ENCODE measurements around the gene HRH3.

HRH3 gene

DNA sequence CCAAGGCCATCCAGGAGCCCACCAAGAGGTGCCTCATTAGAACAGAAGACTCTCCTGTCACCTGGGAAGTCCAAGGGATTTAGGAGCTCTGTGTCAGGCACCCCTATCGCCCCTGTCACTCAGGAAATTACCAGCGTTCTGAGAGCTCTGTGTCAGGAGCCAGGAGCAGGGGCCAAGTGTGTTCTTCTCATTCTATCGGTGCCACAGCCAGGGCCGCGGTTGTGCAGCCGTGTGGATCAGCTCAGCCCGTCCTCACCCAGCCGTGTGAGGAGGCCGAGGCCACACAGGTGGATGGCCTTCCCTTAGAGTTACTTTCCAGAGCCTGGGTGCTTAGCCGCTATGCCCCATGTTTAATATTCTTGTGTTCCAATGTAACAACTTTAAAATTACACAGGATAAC lies 27.4 kb downstream of the HRH3 start:
- TF ChIP-seq YY1 (IDR thresholded peaks at IDR 0.05; ENCODE audit: low read depth) (no peak), TCF12 (IDR thresholded peaks at IDR 0.05; ENCODE audit: low read depth) (no peak), CREB1 (IDR thresholded peaks at IDR 0.05; ENCODE audit: low read depth) (no peak), FOXM1 (IDR thresholded peaks at IDR 0.05; ENCODE audit: borderline replicate concordance, low read depth) (no peak), EP300 (IDR thresholded peaks at IDR 0.05; ENCODE audit: borderline replicate concordance) (no peak), TEAD4 (IDR thresholded peaks at IDR 0.05) (no peak), EGR1 (IDR thresholded peaks at IDR 0.05) (no peak), ZBTB7A (IDR thresholded peaks at IDR 0.05; ENCODE audit: low read depth) (no peak), CEBPB (IDR thresholded peaks at IDR 0.05) (no peak), TAF1 (IDR thresholded peaks at IDR 0.05; ENCODE audit: low read depth) (no peak), NFIC (IDR thresholded peaks at IDR 0.05) (no peak), RAD21 (IDR thresholded peaks at IDR 0.05; ENCODE audit: low read depth) (no peak)
- TF ChIP-seq, protein P1, sequence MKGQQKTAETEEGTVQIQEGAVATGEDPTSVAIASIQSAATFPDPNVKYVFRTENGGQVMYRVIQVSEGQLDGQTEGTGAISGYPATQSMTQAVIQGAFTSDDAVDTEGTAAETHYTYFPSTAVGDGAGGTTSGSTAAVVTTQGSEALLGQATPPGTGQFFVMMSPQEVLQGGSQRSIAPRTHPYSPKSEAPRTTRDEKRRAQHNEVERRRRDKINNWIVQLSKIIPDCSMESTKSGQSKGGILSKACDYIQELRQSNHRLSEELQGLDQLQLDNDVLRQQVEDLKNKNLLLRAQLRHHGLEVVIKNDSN (IDR thresholded peaks at IDR 0.05): no peak
- TF ChIP-seq, protein P2, sequence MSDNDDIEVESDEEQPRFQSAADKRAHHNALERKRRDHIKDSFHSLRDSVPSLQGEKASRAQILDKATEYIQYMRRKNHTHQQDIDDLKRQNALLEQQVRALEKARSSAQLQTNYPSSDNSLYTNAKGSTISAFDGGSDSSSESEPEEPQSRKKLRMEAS (IDR thresholded peaks at IDR 0.05): no peak
- TF ChIP-seq, protein P3, sequence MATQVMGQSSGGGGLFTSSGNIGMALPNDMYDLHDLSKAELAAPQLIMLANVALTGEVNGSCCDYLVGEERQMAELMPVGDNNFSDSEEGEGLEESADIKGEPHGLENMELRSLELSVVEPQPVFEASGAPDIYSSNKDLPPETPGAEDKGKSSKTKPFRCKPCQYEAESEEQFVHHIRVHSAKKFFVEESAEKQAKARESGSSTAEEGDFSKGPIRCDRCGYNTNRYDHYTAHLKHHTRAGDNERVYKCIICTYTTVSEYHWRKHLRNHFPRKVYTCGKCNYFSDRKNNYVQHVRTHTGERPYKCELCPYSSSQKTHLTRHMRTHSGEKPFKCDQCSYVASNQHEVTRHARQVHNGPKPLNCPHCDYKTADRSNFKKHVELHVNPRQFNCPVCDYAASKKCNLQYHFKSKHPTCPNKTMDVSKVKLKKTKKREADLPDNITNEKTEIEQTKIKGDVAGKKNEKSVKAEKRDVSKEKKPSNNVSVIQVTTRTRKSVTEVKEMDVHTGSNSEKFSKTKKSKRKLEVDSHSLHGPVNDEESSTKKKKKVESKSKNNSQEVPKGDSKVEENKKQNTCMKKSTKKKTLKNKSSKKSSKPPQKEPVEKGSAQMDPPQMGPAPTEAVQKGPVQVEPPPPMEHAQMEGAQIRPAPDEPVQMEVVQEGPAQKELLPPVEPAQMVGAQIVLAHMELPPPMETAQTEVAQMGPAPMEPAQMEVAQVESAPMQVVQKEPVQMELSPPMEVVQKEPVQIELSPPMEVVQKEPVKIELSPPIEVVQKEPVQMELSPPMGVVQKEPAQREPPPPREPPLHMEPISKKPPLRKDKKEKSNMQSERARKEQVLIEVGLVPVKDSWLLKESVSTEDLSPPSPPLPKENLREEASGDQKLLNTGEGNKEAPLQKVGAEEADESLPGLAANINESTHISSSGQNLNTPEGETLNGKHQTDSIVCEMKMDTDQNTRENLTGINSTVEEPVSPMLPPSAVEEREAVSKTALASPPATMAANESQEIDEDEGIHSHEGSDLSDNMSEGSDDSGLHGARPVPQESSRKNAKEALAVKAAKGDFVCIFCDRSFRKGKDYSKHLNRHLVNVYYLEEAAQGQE (IDR thresholded peaks at IDR 0.05; ENCODE audit: low read depth): no peak

DNA sequence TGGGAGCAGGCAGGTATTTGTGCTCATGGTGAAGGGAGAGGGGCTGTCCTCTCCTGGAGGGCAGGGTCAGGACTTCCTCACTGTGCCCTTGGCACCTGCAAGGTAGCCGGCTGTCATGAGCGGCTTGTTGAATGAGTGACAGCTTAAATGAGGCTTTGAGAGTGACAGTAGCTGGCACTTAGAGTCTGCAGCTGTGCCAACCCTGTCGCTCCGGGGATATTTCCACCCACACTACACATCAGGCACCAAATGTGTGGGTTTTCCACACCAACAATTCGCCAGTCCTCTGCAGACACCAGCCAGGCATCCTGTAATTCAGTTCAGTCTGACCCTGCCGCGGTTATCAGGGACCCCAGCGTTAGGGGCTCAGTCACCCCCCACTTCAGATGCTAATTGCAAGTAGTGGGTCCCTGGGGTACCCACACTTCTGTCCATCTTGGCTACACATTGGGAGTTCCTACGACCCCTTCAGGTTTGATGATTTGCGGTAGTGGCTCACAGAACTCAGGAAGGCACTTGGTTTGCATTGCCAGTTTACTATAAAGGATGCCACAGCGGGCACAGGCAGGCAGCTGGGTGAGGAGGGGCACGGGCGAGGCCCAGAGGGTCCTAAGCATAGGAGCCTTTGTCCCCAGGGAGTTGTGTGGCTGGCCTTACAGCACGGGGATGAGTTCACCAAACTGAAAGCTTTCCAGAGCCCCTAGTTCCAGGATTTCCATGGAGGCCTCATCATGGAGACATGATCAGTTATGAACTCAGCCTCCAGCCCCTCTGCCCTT lies 28.1 kb downstream of the HRH3 start:
- TF ChIP-seq, protein P2 (IDR thresholded peaks at IDR 0.05): no peak
- TF ChIP-seq, protein P3 (IDR thresholded peaks at IDR 0.05; ENCODE audit: low read depth): no peak
- TF ChIP-seq ZBTB7A (IDR thresholded peaks at IDR 0.05; ENCODE audit: low read depth) (no peak), YY1 (IDR thresholded peaks at IDR 0.05; ENCODE audit: low read depth) (no peak), TCF12 (IDR thresholded peaks at IDR 0.05; ENCODE audit: low read depth) (no peak), EGR1 (IDR thresholded peaks at IDR 0.05) (no peak), EP300 (IDR thresholded peaks at IDR 0.05; ENCODE audit: borderline replicate concordance) (no peak), RAD21 (IDR thresholded peaks at IDR 0.05; ENCODE audit: low read depth) (no peak), TAF1 (IDR thresholded peaks at IDR 0.05; ENCODE audit: low read depth) (no peak), TEAD4 (IDR thresholded peaks at IDR 0.05) (no peak), CEBPB (IDR thresholded peaks at IDR 0.05) (no peak), CREB1 (IDR thresholded peaks at IDR 0.05; ENCODE audit: low read depth) (no peak), FOXM1 (IDR thresholded peaks at IDR 0.05; ENCODE audit: borderline replicate concordance, low read depth) (no peak), NFIC (IDR thresholded peaks at IDR 0.05) (no peak)
- TF ChIP-seq, protein P1 (IDR thresholded peaks at IDR 0.05): no peak

DNA sequence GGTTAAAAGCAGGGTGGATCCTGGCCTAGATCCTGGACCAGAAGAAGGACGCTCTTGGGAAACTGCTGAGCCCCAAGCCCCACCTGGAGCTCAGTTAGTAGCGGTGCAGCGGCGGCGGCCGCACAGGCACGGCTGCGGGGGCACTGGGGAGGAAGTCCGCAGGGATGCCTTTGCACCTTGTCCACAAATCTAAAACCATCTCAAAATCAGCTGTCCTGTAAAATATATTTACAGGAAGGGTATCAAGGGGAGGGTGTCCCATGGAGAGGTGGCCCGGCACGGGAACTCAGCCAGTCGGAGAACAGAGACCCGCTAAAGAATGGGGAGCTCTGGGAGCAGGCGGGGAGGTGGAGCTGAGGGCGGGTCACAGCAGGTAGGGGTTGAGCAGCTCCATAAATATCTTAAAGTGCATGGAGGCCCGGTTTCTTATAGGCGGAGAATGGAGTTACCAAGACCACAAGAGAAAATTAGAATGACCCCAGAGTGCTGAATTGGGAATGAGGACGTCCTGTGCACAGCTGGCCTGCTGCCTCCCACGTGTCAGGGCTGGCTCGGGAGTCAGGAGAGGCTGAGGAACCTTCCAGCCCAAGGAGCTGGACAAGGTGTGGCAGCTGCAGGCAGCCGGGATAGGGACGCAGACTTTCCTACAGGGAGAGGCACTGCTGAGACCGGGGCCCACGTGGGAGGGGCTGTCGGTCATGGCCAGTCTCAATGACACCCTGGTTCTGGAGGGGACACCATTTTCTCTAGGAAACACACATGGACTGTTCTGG lies 29.3 kb downstream of the HRH3 start:
- no peak for TF ChIP-seq YY1 (IDR thresholded peaks at IDR 0.05; ENCODE audit: low read depth)
- TF ChIP-seq CREB1 (IDR thresholded peaks at IDR 0.05; ENCODE audit: low read depth): no peak
- TF ChIP-seq TEAD4 (IDR thresholded peaks at IDR 0.05): no peak
- TF ChIP-seq FOXM1 (IDR thresholded peaks at IDR 0.05; ENCODE audit: borderline replicate concordance, low read depth): no peak
- TF ChIP-seq, protein P1 (IDR thresholded peaks at IDR 0.05): no peak
- no peak for TF ChIP-seq NFIC (IDR thresholded peaks at IDR 0.05)
- no peak for TF ChIP-seq EGR1 (IDR thresholded peaks at IDR 0.05)
- TF ChIP-seq RAD21 (IDR thresholded peaks at IDR 0.05; ENCODE audit: low read depth): no peak
- TF ChIP-seq, protein P2 (IDR thresholded peaks at IDR 0.05): no peak
- TF ChIP-seq TCF12 (IDR thresholded peaks at IDR 0.05; ENCODE audit: low read depth): no peak
- no peak for TF ChIP-seq TAF1 (IDR thresholded peaks at IDR 0.05; ENCODE audit: low read depth)
- TF ChIP-seq CEBPB (IDR thresholded peaks at IDR 0.05): no peak
- no peak for TF ChIP-seq ZBTB7A (IDR thresholded peaks at IDR 0.05; ENCODE audit: low read depth)
- TF ChIP-seq EP300 (IDR thresholded peaks at IDR 0.05; ENCODE audit: borderline replicate concordance): no peak
- TF ChIP-seq, protein P3 (IDR thresholded peaks at IDR 0.05; ENCODE audit: low read depth): no peak

Measured in Ishikawa (cell line).